Measurements from ENCODE around the gene OR52B6.
A peak's percentile ranks its signal among the peaks of the same experiment; 100 is the strongest.

OR52B6 gene

DNA sequence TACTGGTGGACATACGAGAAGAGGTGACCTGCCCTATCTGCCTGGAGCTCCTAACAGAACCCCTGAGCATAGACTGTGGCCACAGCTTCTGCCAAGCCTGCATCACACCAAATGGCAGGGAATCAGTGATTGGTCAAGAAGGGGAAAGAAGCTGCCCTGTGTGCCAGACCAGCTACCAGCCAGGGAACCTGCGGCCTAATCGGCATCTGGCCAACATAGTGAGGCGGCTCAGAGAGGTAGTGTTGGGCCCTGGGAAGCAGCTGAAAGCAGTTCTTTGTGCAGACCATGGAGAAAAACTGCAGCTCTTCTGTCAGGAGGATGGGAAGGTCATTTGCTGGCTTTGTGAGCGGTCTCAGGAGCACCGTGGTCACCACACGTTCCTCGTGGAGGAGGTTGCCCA is 22.6 kb downstream of the OR52B6 start:
- Mint-ChIP-seq H3K27me3 (ENCODE audit: low read depth) (no peaks in the 10 kb centered on the region), H3K4me1 (peaks cover 20% of the 10 kb centered on the region), H3K36me3 (ENCODE audit: low read depth) (peaks cover 45% of the 10 kb centered on the region), H3K4me3 (no peak overlapping the region), H3K27ac (no peak overlapping the region), H3K9me3 (no peaks in the 10 kb centered on the region)
- TF ChIP-seq, protein P1, sequence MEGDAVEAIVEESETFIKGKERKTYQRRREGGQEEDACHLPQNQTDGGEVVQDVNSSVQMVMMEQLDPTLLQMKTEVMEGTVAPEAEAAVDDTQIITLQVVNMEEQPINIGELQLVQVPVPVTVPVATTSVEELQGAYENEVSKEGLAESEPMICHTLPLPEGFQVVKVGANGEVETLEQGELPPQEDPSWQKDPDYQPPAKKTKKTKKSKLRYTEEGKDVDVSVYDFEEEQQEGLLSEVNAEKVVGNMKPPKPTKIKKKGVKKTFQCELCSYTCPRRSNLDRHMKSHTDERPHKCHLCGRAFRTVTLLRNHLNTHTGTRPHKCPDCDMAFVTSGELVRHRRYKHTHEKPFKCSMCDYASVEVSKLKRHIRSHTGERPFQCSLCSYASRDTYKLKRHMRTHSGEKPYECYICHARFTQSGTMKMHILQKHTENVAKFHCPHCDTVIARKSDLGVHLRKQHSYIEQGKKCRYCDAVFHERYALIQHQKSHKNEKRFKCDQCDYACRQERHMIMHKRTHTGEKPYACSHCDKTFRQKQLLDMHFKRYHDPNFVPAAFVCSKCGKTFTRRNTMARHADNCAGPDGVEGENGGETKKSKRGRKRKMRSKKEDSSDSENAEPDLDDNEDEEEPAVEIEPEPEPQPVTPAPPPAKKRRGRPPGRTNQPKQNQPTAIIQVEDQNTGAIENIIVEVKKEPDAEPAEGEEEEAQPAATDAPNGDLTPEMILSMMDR (IDR thresholded peaks at IDR 0.05; ENCODE audit: unreplicated experiment in 3 of 3): no peak

DNA sequence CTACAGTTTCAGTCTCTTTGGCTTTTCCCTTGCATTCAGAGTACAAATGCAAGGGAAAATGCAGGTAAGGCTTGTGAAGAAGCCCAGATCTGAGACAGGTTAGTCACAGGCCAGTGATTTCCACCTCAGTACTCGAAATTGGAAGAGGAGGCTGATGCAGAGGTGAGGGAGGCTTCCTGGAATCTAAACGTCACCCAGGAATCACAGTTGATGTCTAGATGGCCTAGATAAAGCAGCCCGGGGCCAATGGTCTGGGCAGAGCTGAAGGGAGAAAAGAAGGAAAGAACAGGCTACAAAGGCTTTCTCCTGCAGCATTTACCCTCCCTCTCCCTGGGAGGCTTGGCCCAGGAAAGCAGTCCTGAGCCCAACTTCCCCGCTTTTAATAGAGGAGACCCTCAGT is 24.2 kb downstream of the OR52B6 start:
- H3K27ac Mint-ChIP-seq: no peak overlapping the region
- H3K27me3 Mint-ChIP-seq (ENCODE audit: low read depth): no peaks in the 10 kb centered on the region
- H3K36me3 Mint-ChIP-seq (ENCODE audit: low read depth): peaks cover 54% of the 10 kb centered on the region
- peaks cover 12% of the 10 kb centered on the region for H3K4me1 Mint-ChIP-seq
- no peak overlapping the region for H3K4me3 Mint-ChIP-seq
- TF ChIP-seq, protein P1 (IDR thresholded peaks at IDR 0.05; ENCODE audit: unreplicated experiment in 3 of 3): no peak
- no peaks in the 10 kb centered on the region for H3K9me3 Mint-ChIP-seq

DNA sequence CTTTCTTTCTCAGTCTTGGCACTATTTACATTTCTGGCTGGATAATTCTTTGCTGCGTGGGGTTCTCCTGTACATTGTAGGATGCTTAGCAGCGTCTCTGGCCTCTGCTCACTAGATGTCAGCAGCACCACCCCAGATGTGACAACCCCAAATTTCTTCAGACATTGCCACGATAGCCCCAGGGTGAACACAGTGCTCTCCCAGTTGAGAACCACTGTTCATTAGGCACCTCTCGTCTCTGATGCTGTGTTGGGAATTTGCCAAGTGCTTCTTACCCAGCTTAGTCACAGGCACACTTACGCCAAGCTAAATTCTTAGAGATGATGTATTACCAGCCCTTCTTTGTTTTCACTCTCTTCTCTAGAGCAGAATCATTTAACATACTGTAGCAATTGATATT is 25.2 kb downstream of the OR52B6 start:
- Mint-ChIP-seq H3K27me3 (ENCODE audit: low read depth) (no peaks in the 10 kb centered on the region), H3K36me3 (ENCODE audit: low read depth) (peaks cover 64% of the 10 kb centered on the region), H3K4me3 (no peak overlapping the region), H3K9me3 (no peaks in the 10 kb centered on the region), H3K27ac (no peak overlapping the region), H3K4me1 (peaks cover 3% of the 10 kb centered on the region)
- TF ChIP-seq, protein P1 (IDR thresholded peaks at IDR 0.05; ENCODE audit: unreplicated experiment in 3 of 3): no peak

DNA sequence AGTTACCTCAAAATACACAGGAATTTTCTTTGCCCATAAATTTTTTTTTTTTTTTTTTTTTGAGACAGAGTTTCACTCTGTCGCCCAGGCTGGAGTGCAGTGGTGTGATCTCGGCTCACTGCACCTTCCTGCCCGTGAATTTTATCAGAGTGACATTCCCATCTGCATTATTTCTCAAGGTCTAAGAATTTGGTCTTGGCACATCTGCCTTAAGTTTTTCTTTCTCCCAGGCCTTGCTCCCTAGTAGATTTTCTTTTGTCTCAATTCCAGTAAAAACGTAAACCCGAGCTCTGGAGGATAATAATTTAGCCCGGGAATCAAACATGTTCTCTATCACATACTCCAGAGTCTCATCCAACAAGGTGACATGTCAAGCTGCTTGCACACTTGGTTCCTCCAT is 28.1 kb downstream of the OR52B6 start:
- Mint-ChIP-seq H3K4me3 (no peak overlapping the region), H3K9me3 (no peaks in the 10 kb centered on the region), H3K4me1 (no peaks in the 10 kb centered on the region), H3K27ac (peak overlapping the region in 1 of 3 experiments; percentile 69), H3K36me3 (ENCODE audit: low read depth) (peaks cover 63% of the 10 kb centered on the region), H3K27me3 (ENCODE audit: low read depth) (no peaks in the 10 kb centered on the region)
- TF ChIP-seq, protein P1 (IDR thresholded peaks at IDR 0.05; ENCODE audit: unreplicated experiment in 3 of 3): no peak

DNA sequence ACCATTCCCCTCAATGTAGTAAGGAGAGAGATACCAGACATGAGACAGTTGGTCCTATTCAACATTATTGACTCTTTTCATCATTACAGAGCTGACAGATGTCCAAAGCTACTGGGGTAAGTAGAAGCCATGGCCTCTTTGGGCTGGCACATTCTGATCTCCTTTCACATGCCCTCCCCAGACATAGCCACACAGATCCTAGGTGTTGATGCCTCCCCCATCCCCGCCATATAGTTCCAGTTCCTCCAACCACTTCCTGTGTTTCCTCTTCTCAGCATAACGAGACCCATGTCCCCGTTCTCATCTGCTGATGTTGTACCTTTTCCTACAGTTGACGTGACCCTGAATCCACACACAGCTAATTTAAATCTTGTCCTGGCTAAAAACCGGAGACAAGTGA is 29.8 kb downstream of the OR52B6 start:
- Mint-ChIP-seq H3K27me3 (ENCODE audit: low read depth) (no peaks in the 10 kb centered on the region), H3K36me3 (ENCODE audit: low read depth) (peaks cover 50% of the 10 kb centered on the region), H3K9me3 (no peaks in the 10 kb centered on the region), H3K27ac (no peak overlapping the region), H3K4me3 (no peak overlapping the region), H3K4me1 (no peaks in the 10 kb centered on the region)
- TF ChIP-seq, protein P1 (IDR thresholded peaks at IDR 0.05; ENCODE audit: unreplicated experiment in 3 of 3): no peak

DNA sequence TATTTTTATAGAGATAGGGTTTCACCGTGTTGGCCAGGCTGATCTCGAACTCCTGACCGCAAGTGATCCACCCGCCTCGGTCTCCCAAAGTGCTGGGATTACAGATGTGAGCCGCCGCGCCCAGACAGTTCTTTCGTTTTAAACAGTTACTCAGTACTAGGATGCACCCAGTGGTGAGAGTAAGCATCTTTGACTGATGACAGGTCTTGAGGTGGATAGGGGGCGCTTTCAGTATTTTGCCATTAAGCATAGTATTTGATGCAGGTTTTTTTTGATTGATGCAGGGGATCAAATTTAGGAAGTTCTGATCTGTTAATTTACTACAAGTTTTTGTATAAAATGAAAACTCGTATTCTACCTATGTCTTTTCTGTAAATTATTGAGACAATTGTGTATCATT is 30.9 kb downstream of the OR52B6 start:
- Mint-ChIP-seq H3K27ac (no peak overlapping the region), H3K9me3 (no peaks in the 10 kb centered on the region), H3K4me1 (no peaks in the 10 kb centered on the region), H3K36me3 (ENCODE audit: low read depth) (peaks cover 39% of the 10 kb centered on the region), H3K4me3 (no peak overlapping the region), H3K27me3 (ENCODE audit: low read depth) (no peaks in the 10 kb centered on the region)
- TF ChIP-seq, protein P1 (IDR thresholded peaks at IDR 0.05; ENCODE audit: unreplicated experiment in 3 of 3): no peak

All from nephron (organoid).